GM19043 (cell line): ENCODE measurements around the gene PPFIBP2.
"Not testable (repeated sequence)": the region's sequence is repeated elsewhere in the genome, so short reads cannot be mapped to it uniquely, and the experiment has no call there.

ENCODE experiments used
- ATAC-seq: cut with Tn5 transposase; IDR thresholded peaks from one replicate; pipeline ENCODE4 v1.9.1; 2021; ENCODE audit warnings: low read depth; ENCODE audit not compliant: unreplicated experiment

Gene PPFIBP2

DNA sequence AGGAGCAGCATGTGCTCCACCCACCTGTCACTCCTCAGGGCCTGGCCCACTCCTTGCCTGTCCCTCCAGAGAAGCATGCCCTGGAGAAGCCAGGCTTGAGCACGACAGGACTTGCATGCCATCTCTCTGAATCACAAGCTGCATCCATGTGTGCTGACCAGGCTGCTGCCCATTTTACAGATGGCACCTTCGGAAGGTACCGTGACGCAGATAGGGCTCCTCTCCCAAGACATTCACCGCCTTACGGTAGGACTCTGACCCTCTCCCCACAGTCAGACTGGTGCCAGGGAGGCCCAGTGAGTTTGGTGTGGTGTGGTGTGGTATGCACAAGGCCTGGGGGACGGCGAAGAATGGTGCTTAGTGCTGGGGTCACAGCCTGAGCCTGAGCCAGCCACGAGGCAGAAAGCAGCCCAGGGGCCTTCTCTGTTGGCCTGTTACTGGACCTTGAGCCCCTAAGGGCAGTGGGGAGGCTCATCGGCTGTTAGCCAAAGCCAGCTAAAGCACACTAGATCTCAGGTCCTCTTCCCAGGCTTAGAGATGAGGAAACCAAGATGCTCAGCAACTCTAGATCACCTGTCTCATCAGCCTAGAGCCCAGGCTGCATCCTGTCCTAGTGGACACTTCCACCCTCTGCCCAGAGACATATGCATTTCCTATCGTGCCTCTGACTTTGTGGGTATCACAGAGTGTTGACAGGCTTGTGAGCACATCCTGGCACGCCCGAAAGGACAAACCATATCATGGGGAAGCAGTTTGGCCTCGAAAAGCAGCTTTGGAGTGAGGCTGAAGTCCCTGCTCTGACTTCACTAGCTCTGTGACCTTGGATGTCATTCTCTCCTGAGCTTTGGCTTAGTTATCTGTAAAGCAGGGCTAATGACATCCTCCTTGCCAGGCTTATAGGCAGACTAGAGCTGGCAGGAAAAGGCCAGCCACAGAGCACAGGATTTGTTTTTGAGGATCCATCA lies 141.7 kb downstream of the PPFIBP2 start:
- ATAC-seq = no peak

DNA sequence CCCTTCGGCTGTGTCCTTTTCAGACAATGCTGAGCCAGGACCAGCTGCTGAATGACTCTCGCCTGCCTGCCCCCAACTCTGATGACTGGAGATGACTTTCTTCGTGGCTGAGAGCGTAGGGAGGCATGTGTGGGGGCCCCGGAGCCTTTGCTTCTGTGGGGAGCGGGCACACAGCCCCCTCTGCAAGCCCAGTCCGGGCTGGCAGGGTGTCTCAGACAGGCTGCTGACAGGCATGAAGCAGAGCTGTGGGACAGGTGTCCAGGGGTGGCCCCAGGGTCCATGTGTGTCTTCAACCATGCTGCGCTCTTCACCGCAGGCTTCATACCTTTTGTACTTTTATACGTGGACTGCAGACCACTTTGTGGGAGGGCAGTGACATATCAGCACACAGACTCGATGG lies 142.9 kb downstream of the PPFIBP2 start:
- no peak for ATAC-seq

DNA sequence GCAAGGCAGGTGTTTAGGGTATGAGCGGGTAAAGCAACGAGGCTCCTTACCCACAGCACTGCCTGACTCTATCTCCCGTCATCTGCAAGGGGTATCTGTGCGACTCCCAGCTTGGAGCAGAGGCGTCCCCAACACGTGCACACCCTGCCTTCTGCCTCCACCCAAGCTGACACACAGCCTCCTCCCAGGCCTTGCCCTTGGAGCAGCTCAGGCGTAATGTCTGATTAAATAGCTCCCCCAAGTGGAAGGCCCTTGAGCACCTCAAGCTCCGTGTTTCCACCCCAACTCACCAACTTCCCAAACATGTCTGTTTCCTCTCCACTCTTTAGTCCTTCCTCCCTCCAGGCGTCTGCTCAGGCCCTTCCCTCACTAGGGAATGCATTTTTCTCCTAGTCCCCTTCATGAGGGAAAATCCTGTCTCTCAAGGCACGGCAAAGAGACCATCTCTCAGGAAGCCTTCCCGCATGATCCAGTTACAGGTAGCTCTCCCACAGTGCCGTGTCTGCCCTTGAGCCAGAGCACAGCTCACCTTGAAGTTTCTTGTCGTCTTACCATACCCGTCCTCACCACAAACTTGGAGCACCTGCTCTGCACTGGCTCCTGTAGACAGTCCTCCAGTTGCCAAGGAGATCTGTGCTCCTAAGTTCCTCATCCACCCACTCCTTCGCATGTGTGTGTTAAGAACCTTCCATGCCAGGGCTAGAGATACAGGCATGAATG lies 143.7 kb downstream of the PPFIBP2 start:
- no peak for ATAC-seq

DNA sequence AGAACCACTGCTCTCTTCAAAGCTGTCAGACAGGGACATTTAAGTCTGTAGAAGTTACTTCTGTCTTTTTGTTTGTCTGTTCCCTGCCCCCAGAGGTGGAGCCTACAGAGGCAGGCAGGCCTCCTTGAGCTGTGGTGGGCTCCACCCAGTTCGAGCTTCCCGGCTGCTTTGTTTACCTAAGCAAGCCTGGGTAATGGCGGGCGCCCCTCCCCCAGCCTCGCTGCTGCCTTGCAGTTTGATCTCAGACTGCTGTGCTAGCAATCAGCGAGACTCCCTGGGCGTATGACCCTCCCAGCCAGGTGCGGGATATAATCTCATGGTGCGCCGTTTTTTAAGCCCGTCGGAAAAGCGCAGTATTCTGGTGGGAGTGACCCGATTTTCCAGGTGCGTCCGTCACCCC lies 149.7 kb downstream of the PPFIBP2 start:
- not testable (repeated sequence) for ATAC-seq

DNA sequence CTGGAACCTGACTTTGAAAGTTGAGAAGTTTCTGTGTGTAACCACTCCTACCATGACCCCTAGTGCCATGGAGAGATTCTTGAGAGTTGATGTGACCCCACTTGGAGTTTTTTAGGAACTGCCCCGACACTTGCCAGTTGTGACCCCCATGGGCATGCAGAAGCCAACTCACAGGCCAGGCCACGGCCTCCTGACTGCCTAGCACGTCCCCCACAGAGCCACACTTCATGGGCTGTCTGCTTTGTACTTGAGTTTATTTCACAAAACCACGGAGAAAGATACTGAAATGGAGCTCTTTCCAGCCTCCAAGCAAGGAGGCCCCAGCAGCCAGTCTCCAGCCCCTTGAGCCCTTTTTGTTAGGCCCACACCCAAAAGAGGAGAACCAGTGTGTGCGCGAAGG lies 151.1 kb downstream of the PPFIBP2 start:
- ATAC-seq = no peak

DNA sequence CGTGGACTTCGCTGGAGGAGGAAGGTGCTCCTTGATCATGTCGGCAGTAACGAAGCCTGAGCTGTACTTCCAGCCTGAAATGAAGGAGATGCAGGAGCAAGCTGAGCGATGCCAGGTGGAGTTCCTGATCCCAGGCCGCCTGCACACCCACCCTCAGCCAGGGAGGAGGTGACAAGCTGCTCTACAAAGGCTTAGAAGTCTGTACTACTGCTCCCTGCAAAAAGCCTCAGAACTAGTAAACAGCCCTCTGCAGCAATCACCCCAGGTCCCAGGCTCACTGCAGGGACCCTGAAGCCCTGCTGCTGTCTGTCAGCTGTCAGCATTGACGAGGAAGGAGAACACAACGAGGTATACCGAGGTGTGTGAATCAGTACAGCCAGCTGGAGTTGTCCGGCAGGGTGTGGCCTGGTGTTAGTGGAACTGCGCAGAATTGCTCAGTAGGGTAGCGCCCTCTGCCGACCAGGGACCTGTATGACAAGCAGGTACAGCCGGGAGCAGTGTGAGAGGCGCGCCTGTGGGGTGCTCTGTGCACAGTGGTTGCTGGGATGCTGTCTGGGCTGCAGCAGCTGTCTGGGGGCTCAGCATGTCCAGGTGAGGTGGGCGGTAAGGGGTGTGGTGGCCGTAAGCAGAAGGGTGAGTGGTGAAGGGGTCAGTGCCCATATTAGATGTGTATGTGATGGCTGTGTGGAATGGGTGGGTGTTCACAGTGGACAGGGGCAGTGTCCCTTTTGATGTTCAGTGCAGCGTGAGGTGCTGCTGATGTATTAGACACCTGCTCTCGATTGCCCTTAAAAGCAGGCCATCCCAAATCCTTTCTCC lies 151.9 kb downstream of the PPFIBP2 start:
- peak; percentile 97 for ATAC-seq

DNA sequence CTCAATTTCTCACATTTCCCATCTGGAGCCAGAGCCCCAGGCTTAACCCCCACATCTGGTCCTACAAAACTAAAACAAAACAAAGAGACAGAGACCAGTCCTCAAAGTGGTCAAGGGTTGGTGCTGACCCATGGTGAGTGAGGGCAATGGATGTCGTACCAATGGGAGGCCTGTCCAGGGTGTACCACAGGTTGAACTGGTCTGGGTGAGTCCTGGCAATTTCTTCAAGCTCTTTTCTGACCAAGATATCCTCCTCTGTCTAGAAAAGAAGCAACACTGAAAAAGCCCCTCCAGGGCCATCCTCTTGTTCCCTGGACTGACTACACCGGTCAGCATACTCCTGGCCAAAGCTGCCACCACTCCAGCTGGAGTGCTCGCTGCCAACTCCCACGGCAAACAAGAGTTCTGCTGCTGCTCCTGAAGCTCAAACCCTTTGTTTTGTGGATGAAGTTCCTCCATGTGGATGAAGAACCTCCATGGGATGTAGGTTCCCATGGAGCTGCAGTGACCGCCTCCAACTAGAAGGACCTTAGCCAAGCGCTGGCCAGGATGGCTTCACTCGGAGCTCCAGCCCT lies 152.6 kb downstream of the PPFIBP2 start:
- no peak for ATAC-seq

DNA sequence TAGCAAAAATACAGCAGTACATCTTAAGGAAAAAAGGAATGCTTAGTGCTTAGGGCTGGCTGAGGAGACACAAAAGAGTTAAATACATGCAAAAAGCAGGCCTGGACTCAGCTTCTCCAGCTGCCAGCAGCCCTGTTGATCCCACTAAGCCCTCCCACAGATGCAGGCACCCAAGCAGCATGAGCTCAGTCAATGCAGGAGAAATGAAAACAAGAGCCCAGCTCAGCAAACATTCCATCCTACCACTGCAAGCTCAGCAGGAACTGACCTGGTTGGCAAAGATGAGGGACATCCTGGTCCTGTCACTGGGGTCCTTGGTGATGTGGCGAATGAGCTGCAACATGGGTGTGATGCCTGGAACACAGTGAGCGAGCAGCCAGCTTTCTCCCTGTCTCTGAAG lies 153.7 kb downstream of the PPFIBP2 start:
- ATAC-seq = no peak

DNA sequence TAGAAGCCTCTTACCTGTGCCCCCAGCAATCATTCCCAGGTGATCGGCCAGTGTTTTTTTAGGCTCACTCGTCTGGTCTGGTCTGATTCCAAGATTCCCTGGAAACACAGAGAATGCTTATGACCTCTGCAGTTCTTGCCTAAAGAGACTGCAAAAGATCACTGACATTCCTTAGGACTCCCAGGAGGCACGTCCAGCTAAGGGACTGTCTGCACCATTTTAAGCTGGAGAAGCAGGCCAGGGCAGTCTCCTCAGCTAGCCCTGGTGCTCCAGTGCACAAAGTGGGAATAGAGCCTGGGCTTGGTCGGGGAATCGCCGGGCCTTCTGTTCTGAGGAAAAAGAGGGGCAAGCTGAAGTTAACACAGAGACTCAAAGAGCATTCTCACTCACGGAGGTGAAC lies 154.7 kb downstream of the PPFIBP2 start:
- ATAC-seq = no peak

DNA sequence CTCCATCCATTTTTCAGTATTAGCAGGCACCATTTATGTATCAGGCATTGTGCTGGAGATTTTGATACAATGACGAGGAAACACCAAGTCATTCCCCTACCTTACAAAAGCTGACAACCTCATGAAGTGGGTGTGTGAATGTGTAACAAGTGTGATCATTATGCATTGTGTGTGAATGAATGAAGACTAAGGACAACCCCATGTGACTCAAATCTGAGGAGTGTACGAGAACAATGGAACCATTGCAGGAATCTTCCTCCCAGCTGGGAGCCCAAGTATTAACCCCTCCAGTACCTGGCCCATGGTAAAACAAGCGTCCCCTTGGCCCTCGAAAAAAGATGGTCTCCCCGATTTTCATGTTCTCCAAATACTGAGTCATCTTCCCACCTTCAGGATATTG lies 155.1 kb downstream of the PPFIBP2 start:
- ATAC-seq = no peak

DNA sequence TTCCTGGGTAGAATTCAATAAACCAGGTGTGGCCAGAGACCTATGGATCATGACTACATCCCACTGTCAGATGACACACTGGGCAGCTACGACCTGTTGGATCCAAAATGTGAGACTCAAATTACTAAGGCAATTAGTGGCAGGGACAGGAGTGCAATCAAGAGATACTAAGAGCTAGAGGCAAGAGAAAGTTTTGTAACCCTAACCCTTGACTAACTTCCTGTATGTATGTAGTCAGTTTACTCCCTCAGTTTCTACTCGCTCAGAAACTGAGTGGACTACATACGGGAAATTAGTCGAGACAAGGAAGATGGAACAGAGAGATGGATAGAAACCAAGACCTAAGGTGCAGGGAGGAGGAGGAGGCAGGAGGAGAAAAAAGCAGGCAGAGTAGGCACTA lies 156.8 kb downstream of the PPFIBP2 start:
- no peak for ATAC-seq

DNA sequence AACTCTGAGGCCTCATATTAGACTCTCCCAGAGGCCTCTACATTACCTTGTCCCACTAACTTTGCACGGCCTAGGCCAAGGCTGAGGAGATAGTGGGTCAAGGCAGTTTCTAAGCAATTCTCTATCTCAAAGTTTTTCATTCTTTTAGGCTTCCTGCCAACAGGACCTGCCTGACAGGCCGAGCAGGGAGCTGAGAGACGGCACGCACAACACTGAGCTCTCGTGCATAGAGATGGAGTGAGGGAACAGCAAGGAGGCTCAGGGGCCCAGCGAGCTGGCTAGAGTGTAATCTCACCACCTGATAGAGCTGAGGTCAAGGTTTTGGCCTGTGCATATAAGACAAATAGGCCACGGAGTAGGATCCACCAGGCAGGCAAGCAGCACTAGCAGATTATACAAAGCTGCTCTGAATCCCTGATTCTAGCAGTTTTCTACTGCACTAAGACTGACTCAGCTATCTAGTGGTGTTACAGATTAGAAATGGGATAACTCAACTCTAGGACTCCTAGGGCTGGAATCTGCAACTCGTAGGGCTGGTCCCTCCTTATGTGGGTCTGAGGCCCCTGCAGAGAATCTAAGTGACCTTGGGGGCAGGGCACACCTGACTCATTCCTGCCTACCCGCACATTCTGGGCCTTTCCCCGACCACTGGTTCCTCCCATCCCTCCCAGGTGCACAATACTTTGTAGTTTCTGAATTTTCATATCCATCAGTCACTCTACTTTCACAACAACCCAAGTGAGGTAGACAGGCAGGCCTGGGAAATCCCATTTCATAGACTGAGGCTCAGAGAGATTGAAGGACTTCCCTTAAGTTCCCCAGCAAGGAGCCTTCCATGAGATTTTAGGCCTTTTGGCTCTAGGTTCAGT lies 157.8 kb downstream of the PPFIBP2 start:
- peak; percentile 48 for ATAC-seq

DNA sequence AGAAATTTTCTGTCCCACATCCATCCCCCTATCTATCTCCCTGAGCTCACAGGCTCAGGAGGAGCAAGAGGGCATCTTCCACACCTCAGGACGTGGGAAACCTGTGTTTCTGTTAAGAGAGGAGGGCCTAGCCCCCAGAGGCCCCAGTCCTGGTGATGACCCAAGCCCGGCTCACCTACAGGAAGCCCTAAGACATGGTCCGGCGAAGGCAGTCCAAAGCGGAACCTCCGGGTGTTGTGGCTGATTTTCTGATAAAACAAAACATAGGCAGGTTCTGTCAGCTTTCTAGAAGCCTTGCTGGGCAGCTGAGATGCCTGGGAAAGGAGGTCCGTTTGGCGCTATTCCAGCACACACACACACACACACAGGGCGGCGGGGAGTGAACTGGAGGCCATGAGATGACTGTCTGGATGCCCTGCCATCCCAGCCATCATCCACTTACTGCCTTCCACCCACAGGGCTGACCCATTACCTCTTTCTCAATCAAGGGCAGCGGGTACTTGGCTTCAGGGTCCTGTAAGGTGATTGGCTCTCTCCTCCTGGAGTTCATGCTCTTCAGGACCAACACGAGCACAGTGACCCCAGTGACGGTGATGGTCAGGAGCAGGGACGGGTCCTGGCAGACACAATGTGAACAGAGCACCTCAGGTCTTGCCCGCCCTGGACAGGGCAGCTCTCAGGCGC lies 158.6 kb downstream of the PPFIBP2 start:
- peak; percentile 17 for ATAC-seq

DNA sequence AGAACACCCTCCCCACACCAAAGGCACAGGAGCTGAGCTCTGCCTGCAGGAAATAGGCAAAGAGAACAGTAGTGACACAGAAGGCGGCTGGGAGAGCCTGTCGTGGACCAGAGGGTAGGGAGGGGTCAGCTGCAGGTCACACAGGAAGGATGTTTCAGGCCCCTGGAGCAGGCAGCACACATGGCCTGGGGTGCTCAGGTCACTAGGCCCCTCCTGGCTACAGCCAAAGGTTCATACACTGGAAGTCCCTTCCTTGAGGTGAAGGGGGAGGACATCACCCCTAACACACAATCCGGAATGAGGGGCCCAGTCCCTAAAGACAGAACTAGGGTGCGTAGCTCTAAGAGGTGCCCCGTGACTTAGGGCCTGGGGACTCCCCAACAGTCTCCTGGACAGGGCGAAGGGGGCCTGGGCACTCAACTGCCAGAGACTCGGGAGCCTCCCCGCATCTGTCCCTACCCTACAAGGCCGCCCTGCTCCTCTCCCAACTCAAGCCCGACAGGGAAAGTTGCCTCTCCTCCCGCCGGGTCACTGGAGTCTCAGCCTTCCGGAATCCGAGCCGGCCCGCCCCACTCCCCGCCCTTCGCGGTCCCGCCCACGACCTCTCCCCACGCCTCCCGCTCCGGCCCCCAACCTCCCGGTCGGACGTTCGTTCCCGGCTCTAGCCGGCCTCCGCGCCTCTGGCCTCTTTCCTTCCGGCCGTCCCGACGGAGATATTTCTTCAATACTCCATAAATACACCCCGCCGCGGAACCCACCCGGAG lies 159.3 kb downstream of the PPFIBP2 start, which contains the start of gene CYB5R2:
TSS of gene CYB5R2 (minus strand) at position 541 of the 764 bp plus-strand sequence. CDS start 675 bp downstream, outside the sequence.
- no peak for ATAC-seq

DNA sequence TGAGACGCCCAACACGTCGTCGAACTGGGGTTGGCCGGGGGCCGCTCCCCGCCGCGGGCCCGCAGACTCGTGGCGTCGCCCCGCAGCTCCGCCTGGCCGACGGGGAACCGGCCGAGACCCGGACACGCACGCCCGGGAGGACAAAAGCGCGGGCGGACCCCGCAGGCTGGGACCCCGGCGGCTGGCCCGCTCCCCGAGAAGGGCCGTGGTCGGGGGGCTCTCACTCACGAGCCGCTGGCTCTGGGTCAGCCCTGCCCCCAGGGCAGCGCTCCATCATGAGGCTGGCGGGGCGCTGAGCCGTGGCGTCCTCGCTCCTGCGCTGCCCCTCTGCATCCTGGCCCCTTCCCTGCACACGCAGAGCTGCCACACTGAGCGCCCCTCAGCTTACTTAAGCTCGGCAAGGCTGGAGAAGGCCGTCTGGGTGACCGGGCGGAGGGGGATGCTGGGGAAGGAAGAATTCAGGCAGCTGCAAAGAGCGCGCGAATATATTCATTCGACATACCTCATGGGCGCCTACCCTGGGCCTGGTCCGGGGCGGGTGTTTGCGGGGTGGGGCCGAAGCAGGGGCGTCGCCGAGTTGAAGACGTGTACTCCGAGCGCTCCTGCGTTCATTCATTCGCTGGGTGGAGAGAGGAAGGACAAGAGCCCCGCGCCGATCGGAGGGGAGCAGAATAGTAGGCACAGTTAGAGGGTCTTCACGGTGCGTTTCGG lies 160.1 kb downstream of the PPFIBP2 start:
- no peak for ATAC-seq

DNA sequence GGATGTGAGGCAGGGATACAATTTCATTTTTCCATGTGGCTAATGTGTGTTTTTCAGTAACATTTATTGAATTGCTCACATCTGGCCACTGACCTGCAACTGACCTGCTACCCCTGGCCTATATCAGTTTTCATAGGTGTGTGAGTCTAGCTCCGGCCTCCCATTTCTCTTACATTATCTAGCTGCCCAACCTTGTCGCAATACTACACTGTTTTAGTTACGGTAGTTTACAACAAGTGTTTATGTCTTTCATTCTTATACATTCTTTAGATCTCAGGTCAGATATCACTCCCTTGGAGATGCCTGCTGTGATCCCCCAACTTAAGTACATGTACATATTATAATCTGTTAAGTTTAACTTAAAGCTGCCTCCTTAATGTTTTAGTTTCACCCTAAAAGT lies 161.8 kb downstream of the PPFIBP2 start:
- ATAC-seq = no peak

DNA sequence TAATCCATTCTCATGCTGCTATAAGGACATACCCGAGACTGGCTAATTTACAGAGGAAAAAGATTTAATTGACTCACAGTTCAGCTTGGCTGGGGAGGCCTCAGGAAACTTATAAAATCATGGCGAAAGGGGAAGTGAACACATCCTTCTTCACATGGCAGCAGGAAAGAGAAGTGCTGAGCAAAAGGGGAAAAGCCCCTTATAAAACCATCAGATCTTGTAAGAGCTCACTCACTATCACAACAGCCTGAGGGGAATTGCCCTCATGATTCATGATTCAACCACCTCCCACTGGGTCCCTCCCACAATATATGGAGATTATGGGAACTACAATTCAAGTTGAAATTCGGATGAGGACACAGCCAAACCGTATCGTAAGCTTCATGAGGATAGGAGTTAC lies 163.3 kb downstream of the PPFIBP2 start:
- ATAC-seq = no peak

DNA sequence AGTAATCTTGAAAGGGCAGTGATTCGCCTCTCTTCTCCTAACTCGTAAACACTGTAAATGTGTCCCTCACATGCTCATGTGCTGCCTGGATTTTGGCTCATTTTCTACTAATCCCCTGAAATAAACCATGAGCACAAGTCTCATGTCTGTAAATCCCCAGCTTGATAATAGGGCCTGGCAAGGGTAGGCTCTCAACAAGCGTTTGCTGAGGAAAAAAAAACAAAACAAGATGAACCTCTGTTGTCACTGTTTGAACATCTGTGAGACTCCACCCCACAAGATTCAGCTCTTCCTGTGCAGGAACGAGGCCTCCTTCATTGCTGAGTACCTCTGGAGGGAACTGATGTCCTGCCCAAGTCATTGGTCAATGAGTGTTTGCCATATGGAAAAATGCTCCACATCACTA lies 164.0 kb downstream of the PPFIBP2 start:
- no peak for ATAC-seq
